H9 (cell line): ENCODE measurements around the gene RASGEF1C. TPM values are rescaled to one million over a fixed set of nuclear protein-coding genes. Genes with fewer than 3 reads are reported as not detected.
A peak's percentile ranks its signal among the peaks of the same experiment; 100 is the strongest.

ENCODE experiments used
- DNase-seq: peaks from one replicate; pipeline ENCODE4 v3.0.0-alpha.2; 2017
- H2AFZ ChIP-seq: one replicate; pipeline ENCODE4 v1.6.1; 2013; ENCODE audit warnings: mild to moderate bottlenecking, low read length, control low read depth, moderate library complexity
- H2AK5ac ChIP-seq: 2 replicates; pipeline ENCODE4 v1.6.1; 2013; ENCODE audit warnings: low read length, control low read depth, mixed read lengths; ENCODE audit not compliant: insufficient read length
- H2BK120ac ChIP-seq: one replicate; pipeline ENCODE4 v1.6.1; 2013; ENCODE audit warnings: low read depth, mild to moderate bottlenecking, low read length, control low read depth, inconsistent platforms; ENCODE audit not compliant: poor library complexity, severe bottlenecking
- H2BK12ac ChIP-seq: 2 replicates; pipeline ENCODE4 v1.6.1; 2013; ENCODE audit warnings: low read length, control low read depth, mixed read lengths, low read depth; ENCODE audit not compliant: insufficient read length
- H2BK15ac ChIP-seq: 2 replicates; pipeline ENCODE4 v1.6.1; 2013; ENCODE audit warnings: low read depth, low read length, control low read depth
- H2BK20ac ChIP-seq: one replicate; pipeline ENCODE4 v1.6.1; 2013; ENCODE audit warnings: low read depth, mild to moderate bottlenecking, low read length, control low read depth, inconsistent platforms; ENCODE audit not compliant: poor library complexity, severe bottlenecking
- H2BK5ac ChIP-seq: 2 replicates; pipeline ENCODE4 v1.6.1; 2013; ENCODE audit warnings: low read length, control low read depth, mixed read lengths; ENCODE audit not compliant: insufficient read length
- H3K14ac ChIP-seq: 2 replicates; pipeline ENCODE4 v1.6.1; 2013; ENCODE audit warnings: low read length, control low read depth; ENCODE audit not compliant: insufficient read depth
- H3K18ac ChIP-seq: 2 replicates; pipeline ENCODE4 v1.6.1; 2013; ENCODE audit warnings: low read depth, mild to moderate bottlenecking, mixed read lengths, low read length, control low read depth; ENCODE audit not compliant: insufficient read length
- H3K23ac ChIP-seq: 2 replicates; pipeline ENCODE4 v1.6.1; 2013; ENCODE audit warnings: low read length, control low read depth, mixed read lengths, low read depth; ENCODE audit not compliant: insufficient read length
- H3K23me2 ChIP-seq: 2 replicates; pipeline ENCODE4 v1.6.1; 2013; ENCODE audit warnings: low read depth, mild to moderate bottlenecking, mixed read lengths, low read length, control low read depth; ENCODE audit not compliant: insufficient read length, poor library complexity, severe bottlenecking
- H3K27ac ChIP-seq: 2 replicates; pipeline ENCODE4 v1.5.1; 2013; ENCODE audit warnings: low read length, control low read depth, mixed read lengths, low read depth; ENCODE audit not compliant: insufficient read length
- H3K27me3 ChIP-seq: 2 replicates; pipeline ENCODE4 v1.6.1; 2013; ENCODE audit warnings: low read length, control low read depth, inconsistent platforms; ENCODE audit not compliant: insufficient read depth
- H3K4ac ChIP-seq: 2 replicates; pipeline ENCODE4 v1.6.1; 2013; ENCODE audit warnings: low read depth, mild to moderate bottlenecking, control low read depth, inconsistent platforms, low read length, moderate library complexity
- H3K4me1 ChIP-seq: 2 replicates; pipeline ENCODE4 v1.6.1; 2013; ENCODE audit warnings: low read length, control low read depth, inconsistent platforms; ENCODE audit not compliant: insufficient read depth
- H3K4me2 ChIP-seq: 2 replicates; pipeline ENCODE4 v1.6.1; 2013; ENCODE audit warnings: low read length, control low read depth, mixed read lengths; ENCODE audit not compliant: insufficient read length, insufficient read depth
- H3K56ac ChIP-seq: 2 replicates; pipeline ENCODE4 v1.6.1; 2013; ENCODE audit warnings: low read depth, mild to moderate bottlenecking, mixed read lengths, low read length, control low read depth; ENCODE audit not compliant: insufficient read length
- H3K79me1 ChIP-seq: 2 replicates; pipeline ENCODE4 v1.6.1; 2013; ENCODE audit warnings: low read depth, mild to moderate bottlenecking, moderate library complexity, low read length, control low read depth, inconsistent platforms; ENCODE audit not compliant: insufficient read depth, poor library complexity, severe bottlenecking
- H3K79me2 ChIP-seq: 2 replicates; pipeline ENCODE4 v1.6.1; 2013; ENCODE audit warnings: low read length, control low read depth, inconsistent platforms; ENCODE audit not compliant: insufficient read depth
- H3K9ac ChIP-seq: 2 replicates; pipeline ENCODE4 v1.6.1; 2013; ENCODE audit warnings: low read length, control low read depth, mixed read lengths; ENCODE audit not compliant: insufficient read length; ENCODE audit errors: extremely low read depth
- H3K9me3 ChIP-seq: one replicate; pipeline ENCODE4 v1.6.1; 2013; ENCODE audit warnings: low read depth, low read length, inconsistent platforms; ENCODE audit not compliant: control insufficient read depth
- H3T11ph ChIP-seq: one replicate; pipeline ENCODE4 v1.6.1; 2013; ENCODE audit warnings: mild to moderate bottlenecking, low read length, control low read depth, inconsistent platforms
- H4K20me1 ChIP-seq: one replicate; pipeline ENCODE4 v1.6.1; 2013; ENCODE audit not compliant: control insufficient read depth, insufficient read length, insufficient read depth
- H4K5ac ChIP-seq: 2 replicates; pipeline ENCODE4 v1.6.1; 2013; ENCODE audit warnings: low read depth, mild to moderate bottlenecking, mixed read lengths, low read length, control low read depth; ENCODE audit not compliant: insufficient read length
- H4K8ac ChIP-seq: replicated peaks from 2 replicates; pipeline ENCODE4 v1.6.1; 2013; ENCODE audit warnings: low read length, control low read depth, mixed read lengths, low read depth; ENCODE audit not compliant: insufficient read length
- H4K91ac ChIP-seq: 2 replicates; pipeline ENCODE4 v1.6.1; 2013; ENCODE audit warnings: low read depth, mild to moderate bottlenecking, moderate library complexity, mixed read lengths, low read length, control low read depth; ENCODE audit not compliant: insufficient read length
- H3K27ac Mint-ChIP-seq, 3 experiments: 2 replicates in 2 of 3; 3 replicates in 1 of 3; pipeline ENCODE4 v1.8.0; 2020 to 2021; ENCODE audit warnings: mixed read lengths in 3 of 3, mild to moderate bottlenecking in 1 of 3, moderate library complexity in 1 of 3
- H3K27me3 Mint-ChIP-seq: 2 replicates; pipeline ENCODE4 v1.8.0; 2021; ENCODE audit warnings: low read depth, mild to moderate bottlenecking, moderate library complexity, mixed read lengths
- H3K36me3 Mint-ChIP-seq, 3 experiments: 2 replicates in 2 of 3; 3 replicates in 1 of 3; pipeline ENCODE4 v1.8.0; 2020 to 2021; ENCODE audit warnings: low read depth in 3 of 3, mixed read lengths in 3 of 3; ENCODE audit not compliant: insufficient read depth in 1 of 3
- H3K4me1 Mint-ChIP-seq, 2 experiments: 2 replicates each; pipeline ENCODE4 v1.8.0; 2020; ENCODE audit warnings: mixed read lengths in 2 of 2
- H3K4me3 Mint-ChIP-seq, 2 experiments: 2 replicates in 1 of 2; 3 replicates in 1 of 2; pipeline ENCODE4 v1.8.0; 2020 to 2021; ENCODE audit warnings: mild to moderate bottlenecking in 2 of 2, mixed read lengths in 2 of 2, moderate library complexity in 1 of 2
- H3K9me3 Mint-ChIP-seq, 2 experiments: 2 replicates in 1 of 2; 3 replicates in 1 of 2; pipeline ENCODE4 v1.8.0; 2020; ENCODE audit warnings: mild to moderate bottlenecking in 2 of 2, mixed read lengths in 2 of 2, moderate library complexity in 1 of 2
- WGBS: extraction: QIAGEN DNeasy Blood & Tissue Kit; methylation state at CpG from one replicate; pipeline ENCODE4 v1.1.7; 2013; ENCODE audit warnings: missing lambda C conversion rate, low lambda C conversion rate, mixed read lengths; ENCODE audit not compliant: insufficient read length; ENCODE audit errors: extremely low coverage; 5-methylcytosine and 5-hydroxymethylcytosine counted together
- total RNA-seq: library from RNA; stranded (reverse); gene quantifications from 2 replicates; pipeline ENCODE4 v1.2.1, GENCODE V29; 2021
- TF ChIP-seq, protein P1 (sequence below): fragments of 200-600 bp; sonication (generic); conservative IDR thresholded peaks from 3 replicates; pipeline ENCODE4 v1.8.0; 2021; ENCODE audit warnings: antibody characterized with exemption, mild to moderate bottlenecking

Gene RASGEF1C
- total RNA-seq, 1 experiment from 2014 or later, result 0.83 TPM

- Histone ChIP-seq H2BK20ac (no peak overlapping the region), H3K9ac (no peak overlapping the region), H3K27me3 (no peaks in the 10 kb centered on the region), H3K27ac (no peak overlapping the region), H3K18ac (no peak overlapping the region), H3T11ph (no peak overlapping the region), H4K8ac (no peak overlapping the region), H3K4ac (no peak overlapping the region), H2BK120ac (no peak overlapping the region), H3K79me1 (no peaks in the 10 kb centered on the region), H2BK12ac (no peak overlapping the region), H2AFZ (no peak overlapping the region), H2AK5ac (no peak overlapping the region), H3K14ac (no peak overlapping the region), H3K56ac (no peak overlapping the region), H3K4me1 (no peaks in the 10 kb centered on the region), H3K9me3 (no peaks in the 10 kb centered on the region), H2BK15ac (no peak overlapping the region), H3K79me2 (no peaks in the 10 kb centered on the region), H3K23ac (no peak overlapping the region), H3K4me2 (no peak overlapping the region), H4K91ac (no peak overlapping the region), H4K5ac (no peak overlapping the region), H2BK5ac (no peak overlapping the region), H4K20me1 (no peaks in the 10 kb centered on the region), H3K23me2 (no peaks in the 10 kb centered on the region)
- TF ChIP-seq, protein P1, sequence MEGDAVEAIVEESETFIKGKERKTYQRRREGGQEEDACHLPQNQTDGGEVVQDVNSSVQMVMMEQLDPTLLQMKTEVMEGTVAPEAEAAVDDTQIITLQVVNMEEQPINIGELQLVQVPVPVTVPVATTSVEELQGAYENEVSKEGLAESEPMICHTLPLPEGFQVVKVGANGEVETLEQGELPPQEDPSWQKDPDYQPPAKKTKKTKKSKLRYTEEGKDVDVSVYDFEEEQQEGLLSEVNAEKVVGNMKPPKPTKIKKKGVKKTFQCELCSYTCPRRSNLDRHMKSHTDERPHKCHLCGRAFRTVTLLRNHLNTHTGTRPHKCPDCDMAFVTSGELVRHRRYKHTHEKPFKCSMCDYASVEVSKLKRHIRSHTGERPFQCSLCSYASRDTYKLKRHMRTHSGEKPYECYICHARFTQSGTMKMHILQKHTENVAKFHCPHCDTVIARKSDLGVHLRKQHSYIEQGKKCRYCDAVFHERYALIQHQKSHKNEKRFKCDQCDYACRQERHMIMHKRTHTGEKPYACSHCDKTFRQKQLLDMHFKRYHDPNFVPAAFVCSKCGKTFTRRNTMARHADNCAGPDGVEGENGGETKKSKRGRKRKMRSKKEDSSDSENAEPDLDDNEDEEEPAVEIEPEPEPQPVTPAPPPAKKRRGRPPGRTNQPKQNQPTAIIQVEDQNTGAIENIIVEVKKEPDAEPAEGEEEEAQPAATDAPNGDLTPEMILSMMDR, result 0 out of 3 replicates have a peak, but pooled peaks have one; percentile 11
- WGBS, result no CpG with 5 or more reads among the region's 21 CpGs
- no peak overlapping the region for H3K27ac Mint-ChIP-seq
- peaks cover 19 to 21% of the 10 kb centered on the region in 2 experiments for H3K9me3 Mint-ChIP-seq
- H3K4me1 Mint-ChIP-seq, result peaks cover 0 to 2% of the 10 kb centered on the region in 2 experiments; a peak in 1 of 4 replicates
- no peak for DNase-seq
- no peak overlapping the region for H3K4me3 Mint-ChIP-seq
- H3K27me3 Mint-ChIP-seq, result peaks cover 30% of the 10 kb centered on the region
- no peaks in the 10 kb centered on the region; a peak in 2 of 7 replicates for H3K36me3 Mint-ChIP-seq
These were observed 6.1 kb upstream of the RASGEF1C start for GRCh38 chr5:180214870-180215770.
